Ishikawa (cell line): ENCODE data around the gene TBC1D16.

ENCODE experiments used
- CEBPB ChIP-seq: IDR thresholded peaks from 2 replicates; pipeline ENCODE4 v1.6.1; 2012
- CREB1 ChIP-seq: IDR thresholded peaks from 2 replicates; pipeline ENCODE4 v1.6.1; 2012; ENCODE audit warnings: low read depth
- EGR1 ChIP-seq: IDR thresholded peaks from 2 replicates; pipeline ENCODE4 v1.6.1; 2012
- EP300 ChIP-seq: IDR thresholded peaks from 2 replicates; pipeline ENCODE4 v1.6.1; 2012; ENCODE audit warnings: borderline replicate concordance
- FOXM1 ChIP-seq: IDR thresholded peaks from 2 replicates; pipeline ENCODE4 v1.6.1; 2012; ENCODE audit warnings: low read depth, borderline replicate concordance
- NFIC ChIP-seq: IDR thresholded peaks from 2 replicates; pipeline ENCODE4 v1.6.1; 2012
- RAD21 ChIP-seq: IDR thresholded peaks from 2 replicates; pipeline ENCODE4 v1.6.1; 2012; ENCODE audit warnings: low read depth
- REST ChIP-seq: IDR thresholded peaks from 2 replicates; pipeline ENCODE4 v1.6.1; 2012; ENCODE audit warnings: low read depth, mild to moderate bottlenecking
- TAF1 ChIP-seq: IDR thresholded peaks from 2 replicates; pipeline ENCODE4 v1.6.1; 2012; ENCODE audit warnings: low read depth, mild to moderate bottlenecking
- TCF12 ChIP-seq: IDR thresholded peaks from 2 replicates; pipeline ENCODE4 v1.6.1; 2012; ENCODE audit warnings: low read depth
- TEAD4 ChIP-seq: IDR thresholded peaks from 2 replicates; pipeline ENCODE4 v1.6.1; 2012
- USF1 ChIP-seq: IDR thresholded peaks from 2 replicates; pipeline ENCODE4 v1.6.1; 2012
- YY1 ChIP-seq: IDR thresholded peaks from 2 replicates; pipeline ENCODE4 v1.6.1; 2012; ENCODE audit warnings: low read depth
- ZBTB7A ChIP-seq: IDR thresholded peaks from 2 replicates; pipeline ENCODE4 v1.6.1; 2012; ENCODE audit warnings: low read depth
- TF ChIP-seq, protein P1 (sequence below): IDR thresholded peaks from 2 replicates; pipeline ENCODE4 v1.6.1; 2012

The TBC1D16 gene

GRCh38 chr17:79931817-79932309 lies 103.8 kb downstream of the TBC1D16 start:
- no peak for TF ChIP-seq TAF1
- no peak for TF ChIP-seq YY1
- no peak for TF ChIP-seq USF1
- TF ChIP-seq CREB1 = no peak
- no peak for TF ChIP-seq RAD21
- TF ChIP-seq TCF12 = no peak
- TF ChIP-seq FOXM1 = no peak
- no peak for TF ChIP-seq TEAD4
- TF ChIP-seq EGR1 = no peak
- TF ChIP-seq ZBTB7A = no peak
- no peak for TF ChIP-seq REST
- TF ChIP-seq EP300 = no peak
- no peak for TF ChIP-seq CEBPB
- no peak for TF ChIP-seq NFIC
- TF ChIP-seq, protein P1, sequence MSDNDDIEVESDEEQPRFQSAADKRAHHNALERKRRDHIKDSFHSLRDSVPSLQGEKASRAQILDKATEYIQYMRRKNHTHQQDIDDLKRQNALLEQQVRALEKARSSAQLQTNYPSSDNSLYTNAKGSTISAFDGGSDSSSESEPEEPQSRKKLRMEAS = no peak

DNA sequence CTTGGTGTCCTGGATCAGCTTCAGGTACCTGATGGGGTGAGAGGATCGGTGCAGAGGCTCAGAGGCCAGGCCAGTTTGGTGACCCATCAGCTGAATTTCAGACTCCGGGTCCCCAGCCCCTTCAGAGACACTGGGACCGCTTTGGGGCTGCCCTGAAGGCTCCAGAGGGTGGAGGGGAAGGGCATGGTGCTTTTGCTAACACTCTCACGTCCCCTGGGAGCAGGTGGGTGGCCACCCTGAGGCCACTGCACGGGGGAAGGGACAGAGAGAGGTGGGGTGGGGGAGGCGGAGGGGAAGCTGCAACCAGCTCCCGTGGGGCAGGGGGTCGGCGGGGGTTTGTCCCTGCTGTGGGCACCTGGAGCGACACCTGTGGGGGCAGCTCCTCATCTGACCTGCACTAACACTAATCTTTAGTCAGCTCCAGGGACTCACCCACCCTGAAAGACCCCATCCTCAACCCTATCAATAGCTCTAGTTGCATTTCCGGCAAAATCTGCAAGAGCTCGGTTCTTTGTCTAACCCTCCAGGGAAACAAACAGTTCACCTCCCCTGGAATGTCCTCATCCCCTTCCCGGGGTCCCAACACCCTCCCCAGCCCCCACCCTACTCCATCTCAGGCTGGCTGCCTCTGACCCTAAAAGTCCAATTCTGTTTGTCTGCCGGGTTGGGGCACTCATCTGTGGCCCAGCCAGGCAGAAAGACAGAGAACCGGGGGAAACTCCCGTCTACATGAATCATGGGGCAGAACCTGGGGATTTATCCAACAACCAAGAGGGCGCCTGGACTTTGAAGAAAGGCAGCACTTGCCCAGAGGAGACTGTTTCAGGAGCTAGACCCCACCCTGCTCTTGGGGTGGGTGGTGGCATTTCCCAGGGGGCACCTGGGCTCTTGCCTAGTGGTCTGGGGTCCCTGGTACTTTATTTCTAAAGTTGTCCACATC lies 104.5 kb downstream of the TBC1D16 start:
- no peak for TF ChIP-seq TAF1
- TF ChIP-seq EP300 = no peak
- no peak for TF ChIP-seq YY1
- TF ChIP-seq USF1 = no peak
- TF ChIP-seq EGR1 = no peak
- TF ChIP-seq FOXM1 = no peak
- TF ChIP-seq, protein P1 = no peak
- TF ChIP-seq TEAD4 = no peak
- no peak for TF ChIP-seq NFIC
- TF ChIP-seq ZBTB7A = no peak

GRCh38 chr17:79930062-79930876 lies 105.4 kb downstream of the TBC1D16 start:
- no peak for TF ChIP-seq NFIC
- TF ChIP-seq CEBPB = no peak
- TF ChIP-seq TCF12 = no peak
- TF ChIP-seq TEAD4 = no peak
- TF ChIP-seq EGR1 = no peak
- no peak for TF ChIP-seq TAF1
- no peak for TF ChIP-seq REST
- no peak for TF ChIP-seq CREB1
- TF ChIP-seq EP300 = no peak
- no peak for TF ChIP-seq ZBTB7A
- TF ChIP-seq YY1 = no peak
- TF ChIP-seq, protein P1 = no peak
- no peak for TF ChIP-seq FOXM1
- TF ChIP-seq RAD21 = no peak
- TF ChIP-seq USF1 = no peak
